HEK293 (cell line): Measurements from ENCODE around the gene CDC5L.

Experiments used
- CTCF ChIA-PET: fragments of 350-600 bp; formaldehyde crosslinking; extraction: SDS; loops from one replicate; lab custom pipeline; 2021; ENCODE audit warnings: antibody characterized with exemption; lab: Yijun Ruan, JAX
- POLR2A ChIA-PET: fragments of 300-600 bp; formaldehyde crosslinking; extraction: SDS; loops from one replicate; lab custom pipeline; 2020; ENCODE audit warnings: antibody characterized with exemption, inconsistent platforms; lab: Yijun Ruan, JAX
- H3K27ac ChIP-seq: fragments of 200-500 bp; sonication (Bioruptor generic); 2 replicates; pipeline ENCODE4 v1.5.1; 2014; ENCODE audit warnings: low read depth, low read length, control low read depth, inconsistent platforms; ENCODE audit errors: extremely low read depth
- H3K36me3 ChIP-seq, 2 experiments: fragments of 200-500 bp in 1 of 2; sonication (Bioruptor generic) in 1 of 2; 1 replicate in 1 of 2; 2 replicates in 1 of 2; pipeline ENCODE4 v1.5.1; 2014 to 2017; ENCODE audit warnings: inconsistent platforms in 2 of 2, low read length in 2 of 2; ENCODE audit not compliant: control insufficient read depth in 2 of 2, insufficient read depth in 1 of 2
- H3K4me1 ChIP-seq: fragments of 200-500 bp; sonication (Bioruptor generic); 2 replicates; pipeline ENCODE4 v1.5.1; 2014; ENCODE audit warnings: mild to moderate bottlenecking, low read length, inconsistent platforms; ENCODE audit not compliant: control insufficient read depth, insufficient read depth
- H3K4me3 ChIP-seq: 2 replicates; pipeline ENCODE4 v1.5.1; 2011; ENCODE audit warnings: low read depth, mild to moderate bottlenecking, control low read depth, low read length, moderate library complexity
- H3K9me3 ChIP-seq: fragments of 200-500 bp; sonication (Bioruptor generic); 2 replicates; pipeline ENCODE4 v1.5.1; 2014; ENCODE audit warnings: low read depth, low read length, inconsistent platforms; ENCODE audit not compliant: control insufficient read depth, insufficient read depth
- BCL11B ChIP-seq: fragments of 450-650 bp; formaldehyde crosslinking; IDR thresholded peaks from 2 replicates; pipeline ENCODE4 v1.5.1; 2016; ENCODE audit warnings: low read depth, missing biosample characterization, missing genetic modification characterization
- INSM2 ChIP-seq: fragments of 450-650 bp; formaldehyde crosslinking; IDR thresholded peaks from 2 replicates; pipeline ENCODE4 v1.5.1; 2016; ENCODE audit warnings: missing biosample characterization, missing genetic modification characterization
- KLF10 ChIP-seq: fragments of 450-650 bp; IDR thresholded peaks from 2 replicates; pipeline ENCODE4 v1.5.1; 2018; ENCODE audit warnings: missing biosample characterization, mild to moderate bottlenecking, missing genetic modification characterization
- KLF8 ChIP-seq: fragments of 450-650 bp; formaldehyde crosslinking; IDR thresholded peaks from 2 replicates; pipeline ENCODE4 v1.5.1; 2016; ENCODE audit warnings: missing biosample characterization, missing genetic modification characterization
- PRDM10 ChIP-seq: fragments of 450-650 bp; formaldehyde crosslinking; IDR thresholded peaks from 2 replicates; pipeline ENCODE4 v1.5.1; 2016; ENCODE audit warnings: missing biosample characterization, missing genetic modification characterization
- REPIN1 ChIP-seq: fragments of 450-650 bp; formaldehyde crosslinking; IDR thresholded peaks from 2 replicates; pipeline ENCODE4 v1.5.1; 2017; ENCODE audit warnings: missing biosample characterization, missing genetic modification characterization, low read depth
- ZBTB17 ChIP-seq: fragments of 450-650 bp; formaldehyde crosslinking; IDR thresholded peaks from 2 replicates; pipeline ENCODE4 v1.5.1; 2016; ENCODE audit warnings: missing biosample characterization, missing genetic modification characterization
- ZBTB44 ChIP-seq: fragments of 450-650 bp; IDR thresholded peaks from 2 replicates; pipeline ENCODE4 v1.5.1; 2018; ENCODE audit warnings: missing biosample characterization, mild to moderate bottlenecking, missing genetic modification characterization
- ZFHX2 ChIP-seq: fragments of 450-650 bp; formaldehyde crosslinking; conservative IDR thresholded peaks from 2 replicates; pipeline ENCODE4 v1.5.1; 2016; ENCODE audit warnings: missing biosample characterization, missing genetic modification characterization
- ZNF10 ChIP-seq: fragments of 450-650 bp; formaldehyde crosslinking; IDR thresholded peaks from 2 replicates; pipeline ENCODE4 v1.5.1; 2017; ENCODE audit warnings: missing biosample characterization, missing genetic modification characterization
- ZNF132 ChIP-seq: fragments of 450-650 bp; formaldehyde crosslinking; IDR thresholded peaks from 2 replicates; pipeline ENCODE4 v1.5.1; 2017; ENCODE audit warnings: missing biosample characterization, missing genetic modification characterization, borderline replicate concordance
- ZNF140 ChIP-seq: fragments of 450-650 bp; formaldehyde crosslinking; IDR thresholded peaks from 2 replicates; pipeline ENCODE4 v1.5.1; 2016; ENCODE audit warnings: missing biosample characterization, missing genetic modification characterization
- ZNF645 ChIP-seq: fragments of 450-650 bp; formaldehyde crosslinking; IDR thresholded peaks from 2 replicates; pipeline ENCODE4; 2016; ENCODE audit warnings: missing biosample characterization, missing genetic modification characterization
- ZNF664 ChIP-seq: fragments of 450-650 bp; formaldehyde crosslinking; IDR thresholded peaks from 2 replicates; pipeline ENCODE4 v1.5.1; 2016; ENCODE audit warnings: missing biosample characterization, missing genetic modification characterization
- TF ChIP-seq, protein P1 (sequence below): fragments of 450-650 bp; formaldehyde crosslinking; IDR thresholded peaks from 2 replicates; pipeline ENCODE4 v1.5.1; 2016; ENCODE audit warnings: missing biosample characterization, missing genetic modification characterization, borderline replicate concordance
- TF ChIP-seq, protein P2 (sequence below): fragments of 450-650 bp; formaldehyde crosslinking; IDR thresholded peaks from 2 replicates; pipeline ENCODE4 v1.5.1; 2017; ENCODE audit warnings: missing biosample characterization, missing genetic modification characterization

The CDC5L gene

GRCh38 chr6:44475779-44476434 lies 88.4 kb downstream of the CDC5L start (continued):
- TF ChIP-seq PRDM10 (no peak), ZBTB44 (no peak), ZBTB17 (tag by site-specific recombination) (0 out of 2 replicates have a peak, but pooled peaks have one; percentile 17)
- TF ChIP-seq, all 188 proteins: peak for 19

- no peaks in the 10 kb centered on the region for H3K4me1 ChIP-seq
- H3K27ac ChIP-seq = no peak overlapping the region
- TF ChIP-seq, protein P1, sequence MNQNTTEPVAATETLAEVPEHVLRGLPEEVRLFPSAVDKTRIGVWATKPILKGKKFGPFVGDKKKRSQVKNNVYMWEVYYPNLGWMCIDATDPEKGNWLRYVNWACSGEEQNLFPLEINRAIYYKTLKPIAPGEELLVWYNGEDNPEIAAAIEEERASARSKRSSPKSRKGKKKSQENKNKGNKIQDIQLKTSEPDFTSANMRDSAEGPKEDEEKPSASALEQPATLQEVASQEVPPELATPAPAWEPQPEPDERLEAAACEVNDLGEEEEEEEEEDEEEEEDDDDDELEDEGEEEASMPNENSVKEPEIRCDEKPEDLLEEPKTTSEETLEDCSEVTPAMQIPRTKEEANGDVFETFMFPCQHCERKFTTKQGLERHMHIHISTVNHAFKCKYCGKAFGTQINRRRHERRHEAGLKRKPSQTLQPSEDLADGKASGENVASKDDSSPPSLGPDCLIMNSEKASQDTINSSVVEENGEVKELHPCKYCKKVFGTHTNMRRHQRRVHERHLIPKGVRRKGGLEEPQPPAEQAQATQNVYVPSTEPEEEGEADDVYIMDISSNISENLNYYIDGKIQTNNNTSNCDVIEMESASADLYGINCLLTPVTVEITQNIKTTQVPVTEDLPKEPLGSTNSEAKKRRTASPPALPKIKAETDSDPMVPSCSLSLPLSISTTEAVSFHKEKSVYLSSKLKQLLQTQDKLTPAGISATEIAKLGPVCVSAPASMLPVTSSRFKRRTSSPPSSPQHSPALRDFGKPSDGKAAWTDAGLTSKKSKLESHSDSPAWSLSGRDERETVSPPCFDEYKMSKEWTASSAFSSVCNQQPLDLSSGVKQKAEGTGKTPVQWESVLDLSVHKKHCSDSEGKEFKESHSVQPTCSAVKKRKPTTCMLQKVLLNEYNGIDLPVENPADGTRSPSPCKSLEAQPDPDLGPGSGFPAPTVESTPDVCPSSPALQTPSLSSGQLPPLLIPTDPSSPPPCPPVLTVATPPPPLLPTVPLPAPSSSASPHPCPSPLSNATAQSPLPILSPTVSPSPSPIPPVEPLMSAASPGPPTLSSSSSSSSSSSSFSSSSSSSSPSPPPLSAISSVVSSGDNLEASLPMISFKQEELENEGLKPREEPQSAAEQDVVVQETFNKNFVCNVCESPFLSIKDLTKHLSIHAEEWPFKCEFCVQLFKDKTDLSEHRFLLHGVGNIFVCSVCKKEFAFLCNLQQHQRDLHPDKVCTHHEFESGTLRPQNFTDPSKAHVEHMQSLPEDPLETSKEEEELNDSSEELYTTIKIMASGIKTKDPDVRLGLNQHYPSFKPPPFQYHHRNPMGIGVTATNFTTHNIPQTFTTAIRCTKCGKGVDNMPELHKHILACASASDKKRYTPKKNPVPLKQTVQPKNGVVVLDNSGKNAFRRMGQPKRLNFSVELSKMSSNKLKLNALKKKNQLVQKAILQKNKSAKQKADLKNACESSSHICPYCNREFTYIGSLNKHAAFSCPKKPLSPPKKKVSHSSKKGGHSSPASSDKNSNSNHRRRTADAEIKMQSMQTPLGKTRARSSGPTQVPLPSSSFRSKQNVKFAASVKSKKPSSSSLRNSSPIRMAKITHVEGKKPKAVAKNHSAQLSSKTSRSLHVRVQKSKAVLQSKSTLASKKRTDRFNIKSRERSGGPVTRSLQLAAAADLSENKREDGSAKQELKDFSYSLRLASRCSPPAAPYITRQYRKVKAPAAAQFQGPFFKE = no peak
- TF ChIP-seq ZFHX2 (tag by site-specific recombination) (no peak), ZNF645 (tag by site-specific recombination) (no peak), INSM2 (tag by site-specific recombination) (no peak), ZNF10 (tag by site-specific recombination) (no peak), BCL11B (tag by site-specific recombination) (no peak), ZNF664 (no peak), ZNF132 (tag by site-specific recombination) (no peak), KLF10 (tag by site-specific recombination) (no peak), REPIN1 (tag by site-specific recombination) (no peak), ZNF140 (tag by site-specific recombination) (no peak), KLF8 (tag by site-specific recombination) (no peak)
- TF ChIP-seq, protein P2, sequence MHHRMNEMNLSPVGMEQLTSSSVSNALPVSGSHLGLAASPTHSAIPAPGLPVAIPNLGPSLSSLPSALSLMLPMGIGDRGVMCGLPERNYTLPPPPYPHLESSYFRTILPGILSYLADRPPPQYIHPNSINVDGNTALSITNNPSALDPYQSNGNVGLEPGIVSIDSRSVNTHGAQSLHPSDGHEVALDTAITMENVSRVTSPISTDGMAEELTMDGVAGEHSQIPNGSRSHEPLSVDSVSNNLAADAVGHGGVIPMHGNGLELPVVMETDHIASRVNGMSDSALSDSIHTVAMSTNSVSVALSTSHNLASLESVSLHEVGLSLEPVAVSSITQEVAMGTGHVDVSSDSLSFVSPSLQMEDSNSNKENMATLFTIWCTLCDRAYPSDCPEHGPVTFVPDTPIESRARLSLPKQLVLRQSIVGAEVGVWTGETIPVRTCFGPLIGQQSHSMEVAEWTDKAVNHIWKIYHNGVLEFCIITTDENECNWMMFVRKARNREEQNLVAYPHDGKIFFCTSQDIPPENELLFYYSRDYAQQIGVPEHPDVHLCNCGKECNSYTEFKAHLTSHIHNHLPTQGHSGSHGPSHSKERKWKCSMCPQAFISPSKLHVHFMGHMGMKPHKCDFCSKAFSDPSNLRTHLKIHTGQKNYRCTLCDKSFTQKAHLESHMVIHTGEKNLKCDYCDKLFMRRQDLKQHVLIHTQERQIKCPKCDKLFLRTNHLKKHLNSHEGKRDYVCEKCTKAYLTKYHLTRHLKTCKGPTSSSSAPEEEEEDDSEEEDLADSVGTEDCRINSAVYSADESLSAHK (tag by site-specific recombination) = no peak
- H3K4me3 ChIP-seq = no peak overlapping the region
- no peaks in the 10 kb centered on the region for H3K36me3 ChIP-seq
- CTCF ChIA-PET = interaction anchor here (0.6 to 4.9 kb wide), 19 partner anchors 9 to 1799 kb away, joined by 3 to 71 read pairs (median 17); no protein-coding TSS in a partner anchor
- no peaks in the 10 kb centered on the region for H3K9me3 ChIP-seq
- POLR2A ChIA-PET = no interaction called here
Observed at GRCh38 chr6:44476849-44477248, 89.3 kb downstream of the CDC5L start.
